GM23338 (cell line): ENCODE results near the gene IQGAP1. TPM values are rescaled to one million over a fixed set of nuclear protein-coding genes. Genes with fewer than 3 reads are reported as not detected.

ENCODE experiments used
- ATAC-seq: fragments of 200-7000 bp; cut with Tn5 transposase; 3 replicates; pipeline ENCODE4 v1.9.1; 2020
- DNase-seq: peaks from one replicate; pipeline ENCODE4 v3.0.0-alpha.2; 2015; ENCODE audit warnings: low spot score
- H2AFZ ChIP-seq: fragments of 200-600 bp; sonication (generic); 2 replicates; pipeline ENCODE4 v1.8.0; 2016; ENCODE audit warnings: antibody characterized with exemption, mild to moderate bottlenecking, moderate library complexity
- H3F3A ChIP-seq: fragments of 200-600 bp; sonication (generic); replicated peaks from 2 replicates; pipeline ENCODE4 v1.8.0; 2017; ENCODE audit warnings: antibody characterized with exemption, mixed run types, low read depth
- H3K27ac ChIP-seq: fragments of 200-600 bp; sonication (generic); 2 replicates; pipeline ENCODE4 v1.6.1; 2016; ENCODE audit warnings: low read depth
- H3K27me3 ChIP-seq: fragments of 200-600 bp; sonication (generic); 2 replicates; pipeline ENCODE4 v1.8.0; 2016; ENCODE audit warnings: mild to moderate bottlenecking, mixed run types, moderate library complexity; ENCODE audit not compliant: insufficient read depth
- H3K36me3 ChIP-seq: fragments of 200-600 bp; sonication (generic); 2 replicates; pipeline ENCODE4 v1.8.0; 2016; ENCODE audit warnings: mild to moderate bottlenecking; ENCODE audit not compliant: insufficient read depth
- H3K4me1 ChIP-seq: fragments of 200-600 bp; sonication (generic); 2 replicates; pipeline ENCODE4 v1.8.0; 2016; ENCODE audit warnings: mild to moderate bottlenecking, moderate library complexity; ENCODE audit not compliant: insufficient read depth
- H3K4me2 ChIP-seq: fragments of 200-600 bp; sonication (generic); 2 replicates; pipeline ENCODE4 v1.7.1; 2017; ENCODE audit warnings: mixed run types
- H3K4me3 ChIP-seq: fragments of 200-600 bp; sonication (generic); 2 replicates; pipeline ENCODE4 v1.6.1; 2016; ENCODE audit warnings: mixed run types
- H3K79me2 ChIP-seq: fragments of 200-600 bp; sonication (generic); replicated peaks from 2 replicates; pipeline ENCODE4 v1.8.0; 2017; ENCODE audit warnings: mild to moderate bottlenecking; ENCODE audit not compliant: insufficient read depth
- H3K9me2 ChIP-seq: fragments of 200-600 bp; sonication (generic); 2 replicates; pipeline ENCODE4 v1.8.0; 2017; ENCODE audit not compliant: insufficient read depth
- H4K20me1 ChIP-seq: fragments of 200-600 bp; sonication (generic); replicated peaks from 2 replicates; pipeline ENCODE4 v1.8.0; 2017; ENCODE audit warnings: mild to moderate bottlenecking; ENCODE audit not compliant: insufficient read depth
- H3K27ac Mint-ChIP-seq: 2 replicates; pipeline ENCODE4 v1.8.0; 2020; ENCODE audit warnings: inconsistent platforms, mild to moderate bottlenecking, moderate library complexity, mixed read lengths
- H3K27me3 Mint-ChIP-seq: 3 replicates; pipeline ENCODE4 v1.8.0; 2022; ENCODE audit warnings: low read depth, mild to moderate bottlenecking, moderate library complexity, mixed read lengths, inconsistent platforms; ENCODE audit not compliant: insufficient read depth, poor library complexity
- H3K36me3 Mint-ChIP-seq: 3 replicates; pipeline ENCODE4 v1.8.0; 2021; ENCODE audit warnings: low read depth, mild to moderate bottlenecking, inconsistent platforms, moderate library complexity, mixed read lengths
- H3K4me1 Mint-ChIP-seq: 3 replicates; pipeline ENCODE4 v1.8.0; 2020; ENCODE audit warnings: mild to moderate bottlenecking, inconsistent platforms, mixed read lengths
- H3K4me3 Mint-ChIP-seq: 3 replicates; pipeline ENCODE4 v1.8.0; 2021; ENCODE audit warnings: moderate library complexity, mild to moderate bottlenecking, inconsistent platforms, mixed read lengths
- H3K9me3 Mint-ChIP-seq: 3 replicates; pipeline ENCODE4 v1.8.0; 2020; ENCODE audit warnings: moderate library complexity, mild to moderate bottlenecking, inconsistent platforms, mixed read lengths
- CREB1 ChIP-seq: fragments of 250-450 bp; sonication (Bioruptor Pico); IDR thresholded peaks from 2 replicates; pipeline ENCODE4 v1.5.0; 2020; ENCODE audit warnings: low read depth, mild to moderate bottlenecking, moderate library complexity
- ETS1 ChIP-seq: IDR thresholded peaks from 2 replicates; pipeline ENCODE4 v1.6.1; 2016; ENCODE audit warnings: antibody characterized with exemption
- EZH2 ChIP-seq: fragments of 200-600 bp; sonication (generic); IDR thresholded peaks from one replicate; pipeline ENCODE4 v1.8.0; 2017; ENCODE audit warnings: antibody characterized with exemption, mild to moderate bottlenecking, low read depth; ENCODE audit not compliant: unreplicated experiment
- JUNB ChIP-seq: IDR thresholded peaks from one replicate; pipeline ENCODE4 v1.6.1; 2016; ENCODE audit warnings: antibody characterized with exemption; ENCODE audit not compliant: unreplicated experiment
- NANOG ChIP-seq: IDR thresholded peaks from 2 replicates; pipeline ENCODE4 v1.6.1; 2016; ENCODE audit warnings: antibody characterized with exemption, borderline replicate concordance
- POLR2AphosphoS5 ChIP-seq: IDR thresholded peaks from 2 replicates; pipeline ENCODE4 v1.6.1; 2016; ENCODE audit warnings: antibody characterized with exemption, low read depth
- REST ChIP-seq: IDR thresholded peaks from one replicate; pipeline ENCODE4 v1.6.1; 2018; ENCODE audit warnings: antibody characterized with exemption; ENCODE audit not compliant: unreplicated experiment
- ZNF114 ChIP-seq: fragments of 250-450 bp; sonication (Bioruptor Pico); IDR thresholded peaks from 2 replicates; pipeline ENCODE4 v1.5.0; 2020; ENCODE audit warnings: mild to moderate bottlenecking, moderate library complexity
- ZNF331 ChIP-seq: fragments of 250-450 bp; sonication (Bioruptor Pico); IDR thresholded peaks from 2 replicates; pipeline ENCODE4 v1.5.0; 2020; ENCODE audit warnings: low read depth, mild to moderate bottlenecking, moderate library complexity
- ZNF462 ChIP-seq: fragments of 250-450 bp; sonication (Bioruptor Pico); IDR thresholded peaks from 2 replicates; pipeline ENCODE4 v1.5.0; 2020; ENCODE audit warnings: mild to moderate bottlenecking, moderate library complexity
- polyA plus RNA-seq: library from polyadenylated mRNA; unstranded; fragments of >200 nt; fragmentation: Nextera tagmentation; extraction: Ambion mirVana; gene quantifications from 2 replicates; pipeline ENCODE4 v1.2.1, GENCODE V29; 2016
- total RNA-seq: library from RNA; depleted of rRNA; stranded (reverse); fragments of >200 nt; shearing (Covaris generic); gene quantifications from 2 replicates; pipeline ENCODE4 v1.2.3, GENCODE V29; 2014

IQGAP1 gene
- total and polyA plus RNA-seq, 2 experiments from 2014 or later, result 92.7 to 159 TPM

GRCh38 chr15:90493647-90494046, 105.6 kb downstream of the IQGAP1 start (continued):
- TF ChIP-seq REST (no peak), ETS1 (no peak), ZNF331 (CRISPR knock-in tag) (no peak)

GRCh38 chr15:90495067-90495466, 107.0 kb downstream of the IQGAP1 start:
- Histone ChIP-seq H3K4me1 (no peaks in the 10 kb centered on the region), H3K9me2 (no peaks in the 10 kb centered on the region), H3F3A (no peaks in the 10 kb centered on the region), H3K4me3 (no peak overlapping the region), H3K27me3 (no peaks in the 10 kb centered on the region), H3K4me2 (no peak overlapping the region), H3K79me2 (no peaks in the 10 kb centered on the region), H4K20me1 (0 out of 2 replicates have a peak, but pooled peaks cover 5% of the 10 kb centered on the region), H3K36me3 (peaks cover 59% of the 10 kb centered on the region), H3K27ac (no peak overlapping the region), H2AFZ (no peak overlapping the region)
- Mint-ChIP-seq H3K27me3 (no peaks in the 10 kb centered on the region), H3K4me1 (no peaks in the 10 kb centered on the region), H3K36me3 (peaks cover 52% of the 10 kb centered on the region), H3K9me3 (no peaks in the 10 kb centered on the region), H3K4me3 (no peak overlapping the region), H3K27ac (no peak overlapping the region)
- TF ChIP-seq ZNF331 (CRISPR knock-in tag) (no peak), ZNF114 (no peak), ETS1 (no peak), NANOG (no peak), POLR2AphosphoS5 (no peak), JUNB (no peak), ZNF462 (CRISPR knock-in tag) (no peak), CREB1 (CRISPR knock-in tag) (no peak), EZH2 (no peak)
- DNase-seq, result no peak
- ATAC-seq, result no peak
